Measurements from ENCODE around the gene RALGPS1.

- no peak for TF ChIP-seq CTCF (IDR thresholded peaks at IDR 0.05; ENCODE audit: insufficient read depth, low read length)
- no peak for TF ChIP-seq POLR2AphosphoS5 (IDR thresholded peaks at IDR 0.05; ENCODE audit: low read depth)
These were observed 288.0 kb downstream of the RALGPS1 start for GRCh38 chr9:127202461-127203169.
